Neural cell (in vitro differentiated cells): ENCODE results near the gene KIAA0513.

Experiments
- CTCF ChIP-seq: fragments of 450-650 bp; IDR thresholded peaks from 2 replicates; pipeline ENCODE4 v1.5.1; 2014; ENCODE audit warnings: antibody characterized with exemption, mild to moderate bottlenecking, moderate library complexity; ENCODE audit not compliant: poor library complexity, severe bottlenecking
- EP300 ChIP-seq: fragments of 450-650 bp; conservative IDR thresholded peaks from 2 replicates; pipeline ENCODE4 v1.6.1; 2014; ENCODE audit warnings: antibody characterized with exemption, mild to moderate bottlenecking, moderate library complexity; ENCODE audit not compliant: poor library complexity, severe bottlenecking
- EZH2 ChIP-seq: fragments of 200-600, 300-800 bp; shearing (Covaris generic), sonication (generic); IDR thresholded peaks from 2 replicates; pipeline ENCODE4 v1.6.1; 2014; ENCODE audit warnings: antibody characterized with exemption, low read length, borderline replicate concordance, mild to moderate bottlenecking; ENCODE audit not compliant: insufficient read depth, poor library complexity, severe bottlenecking
- MXI1 ChIP-seq: fragments of 450-650 bp; conservative IDR thresholded peaks from 2 replicates; pipeline ENCODE4 v1.6.1; 2014; ENCODE audit warnings: antibody characterized with exemption, mild to moderate bottlenecking; ENCODE audit not compliant: poor library complexity, severe bottlenecking
- RAD21 ChIP-seq: fragments of 450-650 bp; conservative IDR thresholded peaks from 2 replicates; pipeline ENCODE4 v1.6.1; 2014; ENCODE audit warnings: antibody characterized with exemption, mild to moderate bottlenecking, moderate library complexity
- SMC3 ChIP-seq: fragments of 450-650 bp; conservative IDR thresholded peaks from 2 replicates; pipeline ENCODE4 v1.6.1; 2014; ENCODE audit warnings: antibody characterized with exemption, mild to moderate bottlenecking, moderate library complexity; ENCODE audit not compliant: poor library complexity
- TF ChIP-seq, protein P1 (sequence below): IDR thresholded peaks from 2 replicates; pipeline ENCODE4 v1.6.1; 2012; ENCODE audit warnings: borderline replicate concordance

DNA sequence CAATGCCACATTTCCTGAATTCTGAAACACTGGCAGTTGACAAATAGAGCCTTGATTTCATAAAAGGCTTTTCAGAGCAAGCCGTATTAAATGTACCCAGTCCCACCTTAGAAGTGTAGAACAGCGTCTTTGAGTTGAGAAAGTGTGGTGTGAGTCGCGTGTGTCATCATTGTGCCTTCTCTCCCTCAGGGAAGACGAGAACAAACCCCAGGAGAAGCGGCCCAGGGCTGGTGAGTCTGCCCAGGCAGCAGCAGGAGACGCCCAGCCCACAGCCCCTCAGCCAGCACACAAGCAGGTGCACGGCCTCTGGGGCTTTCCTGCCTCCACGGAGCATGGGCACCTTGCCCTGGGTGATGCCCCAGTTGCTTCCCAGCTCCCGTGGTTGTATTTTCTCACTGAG is 50.6 kb downstream of the KIAA0513 start:
- TF ChIP-seq, protein P1, sequence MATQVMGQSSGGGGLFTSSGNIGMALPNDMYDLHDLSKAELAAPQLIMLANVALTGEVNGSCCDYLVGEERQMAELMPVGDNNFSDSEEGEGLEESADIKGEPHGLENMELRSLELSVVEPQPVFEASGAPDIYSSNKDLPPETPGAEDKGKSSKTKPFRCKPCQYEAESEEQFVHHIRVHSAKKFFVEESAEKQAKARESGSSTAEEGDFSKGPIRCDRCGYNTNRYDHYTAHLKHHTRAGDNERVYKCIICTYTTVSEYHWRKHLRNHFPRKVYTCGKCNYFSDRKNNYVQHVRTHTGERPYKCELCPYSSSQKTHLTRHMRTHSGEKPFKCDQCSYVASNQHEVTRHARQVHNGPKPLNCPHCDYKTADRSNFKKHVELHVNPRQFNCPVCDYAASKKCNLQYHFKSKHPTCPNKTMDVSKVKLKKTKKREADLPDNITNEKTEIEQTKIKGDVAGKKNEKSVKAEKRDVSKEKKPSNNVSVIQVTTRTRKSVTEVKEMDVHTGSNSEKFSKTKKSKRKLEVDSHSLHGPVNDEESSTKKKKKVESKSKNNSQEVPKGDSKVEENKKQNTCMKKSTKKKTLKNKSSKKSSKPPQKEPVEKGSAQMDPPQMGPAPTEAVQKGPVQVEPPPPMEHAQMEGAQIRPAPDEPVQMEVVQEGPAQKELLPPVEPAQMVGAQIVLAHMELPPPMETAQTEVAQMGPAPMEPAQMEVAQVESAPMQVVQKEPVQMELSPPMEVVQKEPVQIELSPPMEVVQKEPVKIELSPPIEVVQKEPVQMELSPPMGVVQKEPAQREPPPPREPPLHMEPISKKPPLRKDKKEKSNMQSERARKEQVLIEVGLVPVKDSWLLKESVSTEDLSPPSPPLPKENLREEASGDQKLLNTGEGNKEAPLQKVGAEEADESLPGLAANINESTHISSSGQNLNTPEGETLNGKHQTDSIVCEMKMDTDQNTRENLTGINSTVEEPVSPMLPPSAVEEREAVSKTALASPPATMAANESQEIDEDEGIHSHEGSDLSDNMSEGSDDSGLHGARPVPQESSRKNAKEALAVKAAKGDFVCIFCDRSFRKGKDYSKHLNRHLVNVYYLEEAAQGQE, result no peak
- TF ChIP-seq CTCF, result no peak
- TF ChIP-seq EP300, result no peak
- TF ChIP-seq MXI1, result no peak
- TF ChIP-seq EZH2, result no peak
- TF ChIP-seq RAD21, result no peak
- TF ChIP-seq SMC3, result no peak
